Medulla oblongata (tissue), 1 donor: ENCODE measurements around the gene TOMM40.

ENCODE experiments used
- DNase-seq: peaks from one replicate; pipeline ENCODE4 v3.0.0-alpha.2; 2015; ENCODE audit errors: extremely low spot score

TOMM40 gene

GRCh38 chr19:44927746-44928145 lies 36.7 kb downstream of the TOMM40 start:
- no peak for DNase-seq

GRCh38 chr19:44930088-44930487 lies 39.0 kb downstream of the TOMM40 start:
- no peak for DNase-seq

GRCh38 chr19:44931541-44931940 lies 40.5 kb downstream of the TOMM40 start:
- no peak for DNase-seq

- DNase-seq, result no peak
Measured at GRCh38 chr19:44939668-44940067, 48.6 kb downstream of the TOMM40 start.

- no peak for DNase-seq
Measured at GRCh38 chr19:44942067-44942571, 51.1 kb downstream of the TOMM40 start, which contains the start of gene APOC4. Gene APOC4 (plus strand): TSS chr19:44942237. CDS start chr19:44942278, 41 bp downstream.

- peak; percentile 87 for DNase-seq
Measured at GRCh38 chr19:44943801-44944249, 52.8 kb downstream of the TOMM40 start.

- DNase-seq, result peak; percentile 51
Measured at GRCh38 chr19:44947041-44947581, 56.1 kb downstream of the TOMM40 start.

GRCh38 chr19:44948237-44948636 lies 57.2 kb downstream of the TOMM40 start:
- no peak for DNase-seq

- no peak for DNase-seq
Measured at GRCh38 chr19:44948763-44949374, 57.8 kb downstream of the TOMM40 start.

- no peak for DNase-seq
Measured at GRCh38 chr19:44949550-44949949, 58.5 kb downstream of the TOMM40 start.

- DNase-seq, result peak; percentile 93
Measured at GRCh38 chr19:44951179-44952159, 60.4 kb downstream of the TOMM40 start.
